GM12878 (cell line): ENCODE data around the gene CHST15.

Experiments
- GABPA ChIP-seq: IDR thresholded peaks from 2 replicates; pipeline ENCODE4 v1.6.1; 2014; ENCODE audit warnings: antibody characterized with exemption, low read depth, mild to moderate bottlenecking, inconsistent platforms
- ZNF687 ChIP-seq: fragments of 450-650 bp; IDR thresholded peaks from 2 replicates; pipeline ENCODE4 v1.6.1; 2017; ENCODE audit warnings: mild to moderate bottlenecking, moderate library complexity
- TF ChIP-seq, protein P1 (sequence below), 3 experiments: IDR thresholded peaks in 2 of 3; conservative IDR thresholded peaks in 1 of 3; 2 replicates each; pipeline ENCODE4 v1.5.1; 2011; ENCODE audit warnings: low read depth in 3 of 3, low read length in 3 of 3, mild to moderate bottlenecking in 3 of 3, control low read depth in 2 of 3, moderate library complexity in 2 of 3, inconsistent platforms in 1 of 3, mixed read lengths in 1 of 3; ENCODE audit not compliant: control insufficient read depth in 2 of 3, insufficient read depth in 1 of 3; ENCODE audit errors: extremely low read depth in 1 of 3

DNA sequence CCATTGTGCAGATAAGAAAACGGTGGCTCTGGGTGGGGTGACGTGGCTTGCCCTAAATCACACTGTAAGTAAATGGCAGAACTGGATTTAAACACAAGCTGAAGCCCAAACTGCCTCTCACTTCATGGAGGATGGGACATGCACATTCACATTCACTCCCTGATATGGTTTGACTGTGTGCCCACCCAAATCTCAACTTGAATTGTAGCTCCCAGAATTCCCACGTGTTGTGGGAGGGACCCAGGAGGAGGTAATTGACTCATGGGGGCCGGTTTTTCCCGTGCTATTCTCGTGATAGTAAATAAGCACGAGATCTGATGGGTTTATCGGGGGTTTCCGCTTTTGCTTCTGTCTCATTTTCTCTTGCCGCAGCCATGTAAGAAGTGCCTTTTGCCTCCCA lies 32.4 kb downstream of the CHST15 start:
- TF ChIP-seq GABPA (no peak), ZNF687 (no peak)
- TF ChIP-seq, protein P1, sequence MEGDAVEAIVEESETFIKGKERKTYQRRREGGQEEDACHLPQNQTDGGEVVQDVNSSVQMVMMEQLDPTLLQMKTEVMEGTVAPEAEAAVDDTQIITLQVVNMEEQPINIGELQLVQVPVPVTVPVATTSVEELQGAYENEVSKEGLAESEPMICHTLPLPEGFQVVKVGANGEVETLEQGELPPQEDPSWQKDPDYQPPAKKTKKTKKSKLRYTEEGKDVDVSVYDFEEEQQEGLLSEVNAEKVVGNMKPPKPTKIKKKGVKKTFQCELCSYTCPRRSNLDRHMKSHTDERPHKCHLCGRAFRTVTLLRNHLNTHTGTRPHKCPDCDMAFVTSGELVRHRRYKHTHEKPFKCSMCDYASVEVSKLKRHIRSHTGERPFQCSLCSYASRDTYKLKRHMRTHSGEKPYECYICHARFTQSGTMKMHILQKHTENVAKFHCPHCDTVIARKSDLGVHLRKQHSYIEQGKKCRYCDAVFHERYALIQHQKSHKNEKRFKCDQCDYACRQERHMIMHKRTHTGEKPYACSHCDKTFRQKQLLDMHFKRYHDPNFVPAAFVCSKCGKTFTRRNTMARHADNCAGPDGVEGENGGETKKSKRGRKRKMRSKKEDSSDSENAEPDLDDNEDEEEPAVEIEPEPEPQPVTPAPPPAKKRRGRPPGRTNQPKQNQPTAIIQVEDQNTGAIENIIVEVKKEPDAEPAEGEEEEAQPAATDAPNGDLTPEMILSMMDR (IDR thresholded peaks at IDR 0.05 in 2 of 3, conservative IDR thresholded peaks at IDR 0.05 in 1 of 3; ENCODE audit: control insufficient read depth in 2 of 3, extremely low read depth in 1 of 3, insufficient read depth in 1 of 3, low read depth in 3 of 3, low read length in 3 of 3), result no peak
